ENCODE results near the gene TAS2R1. TPM values are rescaled to one million over a fixed set of nuclear protein-coding genes. Genes with fewer than 3 reads are reported as not detected.

TAS2R1 gene
- polyA plus RNA-seq, 1 of the 3 experiments (the other 2 are of a cell fraction): not detected

DNA sequence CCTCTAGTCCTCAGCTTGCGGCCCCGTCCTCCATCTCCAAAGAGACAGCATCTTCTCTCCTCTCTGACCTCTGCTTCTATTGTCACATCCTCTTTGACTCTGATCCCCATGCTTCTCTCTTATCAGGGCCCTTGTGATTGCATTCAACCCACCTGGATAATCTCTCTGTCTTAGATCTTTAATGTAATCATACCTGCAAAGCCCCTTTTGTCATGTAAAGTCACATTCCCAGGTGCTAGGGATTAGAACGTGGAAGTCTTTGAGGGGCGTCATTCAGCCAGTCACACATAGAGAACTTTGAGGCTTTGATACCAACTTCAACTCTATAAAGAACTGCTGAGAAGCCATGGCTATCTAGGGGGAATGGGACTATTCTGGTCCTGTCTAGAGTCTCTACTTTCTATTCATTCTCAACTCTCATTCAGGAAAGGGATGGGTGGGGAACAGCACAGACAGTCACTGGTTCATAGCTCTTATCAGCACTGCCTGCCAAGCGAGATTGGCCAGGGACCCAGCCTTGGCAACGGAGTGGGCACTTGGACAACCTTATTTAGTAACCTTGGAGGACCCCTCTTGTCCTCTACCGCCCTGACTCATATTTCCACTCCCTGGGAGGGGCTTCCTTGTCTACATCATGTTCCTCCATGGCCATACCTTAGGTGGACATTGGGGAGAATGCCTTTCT is 29.0 kb downstream of the TAS2R1 start:
- TF ChIP-seq JUND (IDR thresholded peaks at IDR 0.05): no peak
- TF ChIP-seq GABPA (IDR thresholded peaks at IDR 0.05; ENCODE audit: low read depth): no peak
- no peak for TF ChIP-seq MXI1 (IDR thresholded peaks at IDR 0.05; ENCODE audit: low read depth, low read length)
- TF ChIP-seq NRF1 (IDR thresholded peaks at IDR 0.05; ENCODE audit: low read depth, low read length): no peak
- TF ChIP-seq GATA2 (CRISPR knock-in tag; IDR thresholded peaks at IDR 0.05): no peak
- TF ChIP-seq, protein P1, sequence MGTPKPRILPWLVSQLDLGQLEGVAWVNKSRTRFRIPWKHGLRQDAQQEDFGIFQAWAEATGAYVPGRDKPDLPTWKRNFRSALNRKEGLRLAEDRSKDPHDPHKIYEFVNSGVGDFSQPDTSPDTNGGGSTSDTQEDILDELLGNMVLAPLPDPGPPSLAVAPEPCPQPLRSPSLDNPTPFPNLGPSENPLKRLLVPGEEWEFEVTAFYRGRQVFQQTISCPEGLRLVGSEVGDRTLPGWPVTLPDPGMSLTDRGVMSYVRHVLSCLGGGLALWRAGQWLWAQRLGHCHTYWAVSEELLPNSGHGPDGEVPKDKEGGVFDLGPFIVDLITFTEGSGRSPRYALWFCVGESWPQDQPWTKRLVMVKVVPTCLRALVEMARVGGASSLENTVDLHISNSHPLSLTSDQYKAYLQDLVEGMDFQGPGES (IDR thresholded peaks at IDR 0.05; ENCODE audit: low read depth, low read length): no peak
- TF ChIP-seq YY1 (IDR thresholded peaks at IDR 0.05; ENCODE audit: low read depth): no peak
- no peak for TF ChIP-seq NFIC (IDR thresholded peaks at IDR 0.05; ENCODE audit: borderline replicate concordance)
- no peak for TF ChIP-seq RXRA (IDR thresholded peaks at IDR 0.05; ENCODE audit: borderline replicate concordance, low read depth)
- no peak for TF ChIP-seq TAF1 (IDR thresholded peaks at IDR 0.05; ENCODE audit: borderline replicate concordance, low read depth, low read length)
- no peak for TF ChIP-seq MAX (IDR thresholded peaks at IDR 0.05; ENCODE audit: low read depth)
- TF ChIP-seq TEAD4 (IDR thresholded peaks at IDR 0.05; ENCODE audit: borderline replicate concordance, insufficient read depth): no peak
- TF ChIP-seq CHD2 (IDR thresholded peaks at IDR 0.05; ENCODE audit: low read length, partially characterized antibody): no peak
- TF ChIP-seq FOXM1 (IDR thresholded peaks at IDR 0.05; ENCODE audit: low read depth): no peak
- TF ChIP-seq POLR2AphosphoS5 (IDR thresholded peaks at IDR 0.05; ENCODE audit: low read depth, low read length): no peak
- no peak for TF ChIP-seq CTCF (IDR thresholded peaks at IDR 0.05)
- TF ChIP-seq SMC3 (IDR thresholded peaks at IDR 0.05; ENCODE audit: low read depth, low read length): no peak
- no peak for TF ChIP-seq RAD21 (IDR thresholded peaks at IDR 0.05; ENCODE audit: low read length)
- TF ChIP-seq REST (IDR thresholded peaks at IDR 0.05; ENCODE audit: low read depth, low read length): no peak
- DNase-seq: no peak
- no peak overlapping the region for H3K4me3 ChIP-seq (ENCODE audit: low read depth in 2 of 2, low read length in 1 of 2)
- no peaks in the 10 kb centered on the region for H3K9me3 ChIP-seq
- H3K9ac ChIP-seq: no peak overlapping the region
- no peaks in the 10 kb centered on the region for H3K79me2 ChIP-seq (ENCODE audit: insufficient read depth)
- ChIA-PET POLR2A (no interaction called here), CTCF (no interaction called here)
- H3K27ac ChIP-seq (ENCODE audit: low read depth in 2 of 2, low read length in 1 of 2): no peak overlapping the region
- H3K9me2 ChIP-seq: no peaks in the 10 kb centered on the region
- no peaks in the 10 kb centered on the region for H3K36me3 ChIP-seq (replicated peaks in 1 of 2; ENCODE audit: control insufficient read depth in 1 of 2, insufficient read depth in 2 of 2, low read length in 1 of 2)
- H3F3A ChIP-seq (replicated peaks; ENCODE audit: insufficient read depth): no peaks in the 10 kb centered on the region
- H3K4me2 ChIP-seq: no peak overlapping the region
- no peak overlapping the region for H2AFZ ChIP-seq (ENCODE audit: low read depth)
- WGBS (ENCODE audit: low lambda C conversion rate): 43% methylated on average over 7 of the region's 7 CpGs
- H3K27me3 ChIP-seq (ENCODE audit: insufficient read depth): no peaks in the 10 kb centered on the region
- H3K4me1 ChIP-seq (ENCODE audit: control insufficient read depth in 1 of 2, insufficient read depth in 2 of 2, low read depth in 1 of 2, low read length in 1 of 2): peaks cover 0 to 3% of the 10 kb centered on the region in 2 experiments; a peak in 1 of 4 replicates
- H4K20me1 ChIP-seq (ENCODE audit: insufficient read depth): no peaks in the 10 kb centered on the region

Measured in SK-N-SH (cell line).